Esophagus squamous epithelium (tissue), 5 donors: ENCODE data around the gene SORCS1. TPM values are rescaled to one million over a fixed set of nuclear protein-coding genes. Genes with fewer than 3 reads are reported as not detected.

Experiments
- DNase-seq: peaks from one replicate; lab custom pipeline; 2025; lab: John Stamatoyannopoulos, UW
- H3K27ac ChIP-seq, 4 donors: fragments of 200-600 bp; sonication (generic); one replicate each; pipeline ENCODE4 v1.5.1; 2016 to 2019; ENCODE audit warnings: mild to moderate bottlenecking in 1 of 4
- H3K27me3 ChIP-seq, 4 donors: fragments of 200-600 bp; sonication (generic); 1 replicate in 3 of 4; 2 replicates in 1 of 4; pipeline versions ENCODE4 v1.5.1 to v1.6.0; 2017 to 2021; ENCODE audit warnings: antibody characterized with exemption in 1 of 4
- H3K36me3 ChIP-seq, 3 donors: fragments of 200-600 bp; sonication (generic); one replicate each; pipeline ENCODE4 v1.5.1; 2016 to 2019
- H3K4me1 ChIP-seq, 3 donors: fragments of 200-600 bp; sonication (generic); one replicate each; pipeline ENCODE4 v1.5.1; 2017 to 2019
- H3K4me3 ChIP-seq, 4 donors: fragments of 200-600 bp; sonication (generic); 1 replicate in 3 of 4; 2 replicates in 1 of 4; pipeline ENCODE4 v1.5.1; 2016 to 2019; ENCODE audit warnings: mild to moderate bottlenecking in 2 of 4, moderate library complexity in 1 of 4
- H3K9me3 ChIP-seq, 3 donors: fragments of 200-600 bp; sonication (generic); one replicate each; pipeline ENCODE4 v1.5.1; 2016 to 2019
- POLR2A ChIP-seq, 4 donors: fragments of 450-650 bp; IDR thresholded peaks; one replicate each; pipeline ENCODE4 v1.6.1; 2017; ENCODE audit warnings: antibody characterized with exemption in 4 of 4, mild to moderate bottlenecking in 4 of 4, moderate library complexity in 3 of 4
- WGBS, 2 donors: methylation state at CpG; one replicate each; pipeline ENCODE4 v1.1.5; 2018; 5-methylcytosine and 5-hydroxymethylcytosine counted together
- intact Hi-C: fragments of 100-400 bp; cut with DNase I; formaldehyde crosslinking; loops from one replicate; pipeline ENCODE4 v1.15.0; 2022
- total RNA-seq, 4 donors: library from RNA; depleted of rRNA; stranded (reverse); fragments of >200 nt; gene quantifications; one replicate each; pipeline ENCODE4 v1.1.0, GENCODE V29; 2016
- TF ChIP-seq, protein P1 (sequence below), 6 experiments: fragments of 450-650 bp in 4 of 6; fragments of 200-600 bp in 2 of 6; sonication (generic) in 2 of 6; IDR thresholded peaks; one replicate each; pipeline ENCODE4 v1.5.1; 2016 to 2019; ENCODE audit warnings: antibody characterized with exemption in 6 of 6, mild to moderate bottlenecking in 4 of 6, moderate library complexity in 4 of 6
- donor health status: DM: yes; HTN: yes; CAD: no.

Gene SORCS1
- total RNA-seq, 4 donors from 2014 or later, result 0.88 to 4.8 (median 1.4) TPM; not detected in 1

GRCh38 chr10:106788982-106789381, 375.5 kb downstream of the SORCS1 start:
- Histone ChIP-seq H3K4me1 (no peaks in the 10 kb centered on the region), H3K9me3 (no peaks in the 10 kb centered on the region), H3K27me3 (no peaks in the 10 kb centered on the region), H3K27ac (no peak overlapping the region), H3K36me3 (no peaks in the 10 kb centered on the region), H3K4me3 (no peak overlapping the region)
- DNase-seq, result no peak
- 83 to 86% methylated on average over 1 to 3 of the region's 3 CpGs for WGBS, 2 donors
- intact Hi-C loops, result no loop called here
- TF ChIP-seq POLR2A (IDR thresholded peaks at IDR 0.05), result no peak
- TF ChIP-seq, protein P1, sequence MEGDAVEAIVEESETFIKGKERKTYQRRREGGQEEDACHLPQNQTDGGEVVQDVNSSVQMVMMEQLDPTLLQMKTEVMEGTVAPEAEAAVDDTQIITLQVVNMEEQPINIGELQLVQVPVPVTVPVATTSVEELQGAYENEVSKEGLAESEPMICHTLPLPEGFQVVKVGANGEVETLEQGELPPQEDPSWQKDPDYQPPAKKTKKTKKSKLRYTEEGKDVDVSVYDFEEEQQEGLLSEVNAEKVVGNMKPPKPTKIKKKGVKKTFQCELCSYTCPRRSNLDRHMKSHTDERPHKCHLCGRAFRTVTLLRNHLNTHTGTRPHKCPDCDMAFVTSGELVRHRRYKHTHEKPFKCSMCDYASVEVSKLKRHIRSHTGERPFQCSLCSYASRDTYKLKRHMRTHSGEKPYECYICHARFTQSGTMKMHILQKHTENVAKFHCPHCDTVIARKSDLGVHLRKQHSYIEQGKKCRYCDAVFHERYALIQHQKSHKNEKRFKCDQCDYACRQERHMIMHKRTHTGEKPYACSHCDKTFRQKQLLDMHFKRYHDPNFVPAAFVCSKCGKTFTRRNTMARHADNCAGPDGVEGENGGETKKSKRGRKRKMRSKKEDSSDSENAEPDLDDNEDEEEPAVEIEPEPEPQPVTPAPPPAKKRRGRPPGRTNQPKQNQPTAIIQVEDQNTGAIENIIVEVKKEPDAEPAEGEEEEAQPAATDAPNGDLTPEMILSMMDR (IDR thresholded peaks at IDR 0.05), result no peak

- no peak for DNase-seq
- Histone ChIP-seq H3K36me3 (no peaks in the 10 kb centered on the region), H3K4me3 (no peak overlapping the region), H3K27me3 (no peaks in the 10 kb centered on the region), H3K27ac (no peak overlapping the region), H3K4me1 (no peaks in the 10 kb centered on the region), H3K9me3 (no peaks in the 10 kb centered on the region)
- intact Hi-C loops, result no loop called here
- TF ChIP-seq, protein P1 (IDR thresholded peaks at IDR 0.05), result no peak
- TF ChIP-seq POLR2A (IDR thresholded peaks at IDR 0.05), result no peak
- WGBS, 2 donors, result 43 to 44% methylated on average over 3 of the region's 3 CpGs
These were observed 379.0 kb downstream of the SORCS1 start for GRCh38 chr10:106785528-106785927.

GRCh38 chr10:106780632-106781031, 383.9 kb downstream of the SORCS1 start:
- no peak overlapping the region for H3K4me3 ChIP-seq
- WGBS, 2 donors, result 36 to 42% methylated on average over 3 of the region's 3 CpGs
- TF ChIP-seq, protein P1 (IDR thresholded peaks at IDR 0.05), result no peak
- TF ChIP-seq POLR2A (IDR thresholded peaks at IDR 0.05), result no peak
- no peak for DNase-seq
- H3K9me3 ChIP-seq, result no peaks in the 10 kb centered on the region
- no peaks in the 10 kb centered on the region for H3K36me3 ChIP-seq
- no peak overlapping the region for H3K27ac ChIP-seq
- H3K27me3 ChIP-seq, result no peaks in the 10 kb centered on the region
- no peaks in the 10 kb centered on the region for H3K4me1 ChIP-seq
- intact Hi-C loops, result no loop called here

GRCh38 chr10:106777841-106778240, 386.7 kb downstream of the SORCS1 start:
- WGBS, 2 donors, result 0 to 23% methylated on average over 1 of the region's 1 CpG
- intact Hi-C loops, result no loop called here
- no peak for TF ChIP-seq POLR2A (IDR thresholded peaks at IDR 0.05)
- TF ChIP-seq, protein P1 (IDR thresholded peaks at IDR 0.05), result no peak
- H3K9me3 ChIP-seq, result no peaks in the 10 kb centered on the region
- H3K27ac ChIP-seq, result no peak overlapping the region
- H3K4me1 ChIP-seq, result no peaks in the 10 kb centered on the region
- no peaks in the 10 kb centered on the region for H3K36me3 ChIP-seq
- H3K4me3 ChIP-seq, result no peak overlapping the region
- no peaks in the 10 kb centered on the region for H3K27me3 ChIP-seq
- DNase-seq, result no peak

DNA sequence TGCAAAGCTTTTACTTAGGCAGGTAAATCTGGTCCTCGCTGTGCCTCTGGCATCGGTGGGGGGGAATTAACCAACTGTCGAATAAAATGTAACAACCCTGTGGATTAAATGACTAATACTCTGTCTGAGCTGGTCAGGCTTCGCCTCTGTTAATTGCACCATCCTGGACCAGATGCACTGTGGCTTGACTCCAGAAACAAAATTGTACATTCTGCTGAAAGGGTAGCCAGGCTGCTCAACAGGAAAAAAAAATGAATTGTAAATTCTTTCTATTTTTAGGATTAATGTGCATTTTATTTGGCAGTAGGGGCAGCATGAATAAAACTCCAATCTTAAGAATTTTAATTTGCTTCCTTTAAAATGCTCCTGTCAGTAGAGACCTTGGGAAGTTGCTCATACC, 389.4 kb downstream of the SORCS1 start:
- DNase-seq, result no peak
- Histone ChIP-seq H3K9me3 (no peaks in the 10 kb centered on the region), H3K4me1 (no peaks in the 10 kb centered on the region), H3K4me3 (no peak overlapping the region), H3K27me3 (no peaks in the 10 kb centered on the region), H3K27ac (no peak overlapping the region), H3K36me3 (no peaks in the 10 kb centered on the region)
- intact Hi-C loops, result no loop called here
- 44% methylated on average over 4 of the region's 4 CpGs for WGBS, 2 donors
- TF ChIP-seq, protein P1 (IDR thresholded peaks at IDR 0.05), result no peak
